Left colon (tissue), 2 donors: Measurements from ENCODE around the gene NUDT8. TPM values are rescaled to one million over a fixed set of nuclear protein-coding genes. Genes with fewer than 3 reads are reported as not detected.
"Not testable (repeated sequence)": the region's sequence is repeated elsewhere in the genome, so short reads cannot be mapped to it uniquely, and the experiment has no call there.

ENCODE experiments used
- ATAC-seq: fragments of 200-7000 bp; cut with Tn5 transposase; one replicate; pipeline ENCODE4 v1.9.1; 2020; ENCODE audit warnings: mild to moderate bottlenecking, moderate library complexity
- DNase-seq, 2 donors: peaks; one replicate each; pipeline ENCODE4 v3.0.0-alpha.2; 2020
- intact Hi-C, 2 donors: fragments of 100-400 bp; cut with DNase I in 1 of 2; cut with micrococcal nuclease in 1 of 2; formaldehyde crosslinking; loops; one replicate each; pipeline versions ENCODE4 v1.11.2 to v1.14.0; 2022; cut with DNase I, micrococcal nuclease
- total RNA-seq, 2 donors: library from RNA; stranded (reverse); fragmentation: NEBNext Ultra II Directional; extraction: Animal tissue kit (Norgen Biotek cat#: 25700); gene quantifications; one replicate each; pipeline ENCODE4 v1.2.1, GENCODE V29; 2021
- donor health status: DM: no; HTN: no; CAD: no.
- donor health status: DM: yes; HTN: yes; CAD: no.

NUDT8 gene
- total RNA-seq, 2 donors from 2014 or later: 28.8 to 49.8 TPM

DNA sequence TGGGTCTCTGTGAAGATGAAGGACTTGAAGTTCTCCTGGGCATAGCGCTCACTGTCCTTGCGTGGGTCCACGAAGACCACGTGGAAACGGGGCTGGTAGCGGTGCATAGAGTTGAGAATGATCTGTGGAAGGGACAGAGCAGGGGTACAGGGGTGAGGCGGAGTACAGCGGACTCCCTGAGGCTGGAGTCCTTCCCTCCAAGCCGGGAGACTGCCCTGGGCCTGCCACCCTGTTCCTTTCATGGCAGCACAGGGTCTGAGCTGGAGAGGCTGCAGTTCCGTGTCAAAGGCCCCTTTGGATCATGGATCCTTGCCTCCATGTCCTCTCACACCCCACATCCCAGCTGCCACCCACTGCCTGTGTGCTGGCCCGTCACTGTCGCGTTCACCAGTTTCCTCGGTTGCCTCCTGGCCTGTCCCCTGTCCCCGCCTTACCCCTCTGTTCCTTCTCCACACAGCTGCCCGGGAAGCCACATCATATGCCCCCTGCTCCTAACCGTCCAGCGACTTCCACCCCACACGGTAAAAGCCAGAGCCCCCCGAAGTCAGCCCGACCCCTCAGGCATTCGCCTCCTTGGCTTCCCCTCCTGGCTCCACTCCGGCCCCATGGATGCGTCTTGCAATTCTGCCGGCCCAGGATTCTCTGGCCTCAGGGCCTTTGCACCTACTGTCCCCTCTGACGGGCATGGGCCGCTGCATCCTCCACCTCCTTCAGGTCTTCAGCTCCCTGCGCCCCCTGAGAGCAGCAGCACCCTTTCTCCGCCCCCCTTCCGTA, 3.4 kb upstream of the NUDT8 start:
- intact Hi-C loops: no loop called here
- DNase-seq (no peak), ATAC-seq (no peak)

DNA sequence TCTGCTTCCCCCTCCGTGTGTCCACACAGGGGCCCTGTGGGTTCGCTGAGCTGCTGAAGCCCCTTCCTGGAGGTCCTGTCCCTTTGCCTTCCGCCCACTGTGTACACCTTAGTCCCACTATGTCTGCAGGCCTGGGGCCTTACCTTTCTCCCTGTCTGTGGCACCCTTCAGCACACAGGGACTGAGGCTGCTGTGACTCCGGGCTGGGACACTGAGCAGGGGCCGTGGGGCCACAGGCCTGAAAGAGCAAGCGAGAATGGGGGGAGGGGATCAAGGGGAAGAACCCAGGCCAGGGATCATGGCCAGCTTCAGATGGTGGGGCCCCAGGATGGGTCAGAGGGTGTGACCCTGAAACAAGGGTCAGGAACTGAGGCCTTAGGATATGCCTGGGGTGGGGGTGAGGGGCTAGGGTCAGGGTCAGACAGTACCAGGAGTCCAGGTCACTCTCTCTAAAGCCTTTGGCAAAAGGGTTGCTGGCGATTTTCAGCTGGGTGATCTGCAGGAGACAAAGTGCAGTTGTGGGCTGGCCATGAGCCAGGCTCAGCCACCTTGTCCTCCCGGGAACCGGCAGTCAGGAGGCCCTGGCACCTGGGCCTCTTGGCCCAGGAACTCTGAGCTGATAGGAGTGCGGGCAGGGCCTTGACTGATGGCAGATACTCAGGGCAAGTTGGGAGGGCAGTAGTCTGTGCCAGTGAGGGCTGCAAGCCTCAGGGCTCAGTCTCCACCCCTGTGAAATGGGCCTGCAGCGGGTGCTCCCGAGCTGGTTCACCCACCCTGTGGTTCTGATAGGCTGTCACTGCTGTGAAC, 2.6 kb upstream of the NUDT8 start:
- peak; percentile 22 for ATAC-seq
- intact Hi-C loops: no loop called here

DNA sequence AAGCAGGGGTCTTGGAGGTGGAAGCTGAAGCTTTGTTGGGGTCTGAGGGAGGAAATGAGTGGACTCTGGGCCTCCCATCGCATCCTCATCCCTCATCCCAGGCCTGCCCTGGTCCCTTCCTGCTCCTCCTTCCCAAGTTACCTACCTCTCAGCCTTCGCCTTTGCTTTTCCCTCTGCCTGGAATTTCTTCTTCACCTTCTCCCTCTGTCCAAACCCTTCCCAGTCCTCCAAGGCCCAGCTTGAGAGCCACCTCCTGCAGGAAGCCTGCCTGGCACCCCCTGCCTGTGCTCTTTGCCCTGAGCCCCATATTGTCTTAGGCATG, 2.1 kb upstream of the NUDT8 start:
- DNase-seq (peak in 1 of 2 donors; percentile 40), ATAC-seq (no peak)
- intact Hi-C loops: no loop called here

More for the DNA sequence above, 2.6 kb upstream of the NUDT8 start:
- peak; percentile 80 to 84 for DNase-seq

DNA sequence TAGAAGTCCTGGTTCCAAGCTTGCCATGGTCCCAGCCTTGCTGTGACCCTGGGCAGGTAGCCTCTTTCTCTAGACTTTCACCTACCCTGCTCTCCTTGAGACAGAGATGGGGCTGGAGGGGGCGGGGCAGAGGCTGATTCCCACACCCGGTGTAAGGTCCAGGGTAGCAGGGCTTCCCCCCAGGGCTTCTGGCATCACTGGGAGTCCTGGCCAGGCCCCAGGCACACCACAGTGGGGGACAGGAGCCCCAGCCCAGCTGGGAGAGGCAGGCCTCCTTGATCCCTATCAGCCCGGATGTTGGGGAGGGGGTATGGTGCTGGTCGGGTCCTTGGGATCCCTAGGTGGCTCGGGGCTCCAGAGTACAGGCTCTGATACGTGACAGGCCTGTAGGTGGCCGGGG, 1.7 kb upstream of the NUDT8 start:
- intact Hi-C loops: no loop called here
- ATAC-seq (no peak), DNase-seq (peak; percentile 67 to 72)

DNA sequence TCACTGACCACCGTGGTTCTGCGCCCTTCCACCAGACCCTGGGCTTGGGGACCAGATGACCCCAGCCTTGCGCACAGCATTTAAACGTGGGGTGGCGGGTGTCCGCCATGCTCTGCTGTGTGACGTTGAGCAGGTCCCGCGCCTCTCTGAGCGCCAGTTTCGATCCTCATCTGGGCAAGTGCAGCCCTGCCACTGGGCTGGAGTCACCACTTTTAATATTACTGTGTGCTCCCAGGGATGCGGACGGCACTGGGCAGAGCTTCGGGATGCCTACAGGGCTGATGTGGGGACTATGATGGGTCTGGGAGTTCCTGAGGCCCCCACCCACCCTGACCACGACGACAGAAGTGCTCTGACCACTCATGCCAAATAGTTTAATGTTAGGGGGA, 1.2 kb upstream of the NUDT8 start:
- no peak for DNase-seq
- intact Hi-C loops: no loop called here
- ATAC-seq: no peak

DNA sequence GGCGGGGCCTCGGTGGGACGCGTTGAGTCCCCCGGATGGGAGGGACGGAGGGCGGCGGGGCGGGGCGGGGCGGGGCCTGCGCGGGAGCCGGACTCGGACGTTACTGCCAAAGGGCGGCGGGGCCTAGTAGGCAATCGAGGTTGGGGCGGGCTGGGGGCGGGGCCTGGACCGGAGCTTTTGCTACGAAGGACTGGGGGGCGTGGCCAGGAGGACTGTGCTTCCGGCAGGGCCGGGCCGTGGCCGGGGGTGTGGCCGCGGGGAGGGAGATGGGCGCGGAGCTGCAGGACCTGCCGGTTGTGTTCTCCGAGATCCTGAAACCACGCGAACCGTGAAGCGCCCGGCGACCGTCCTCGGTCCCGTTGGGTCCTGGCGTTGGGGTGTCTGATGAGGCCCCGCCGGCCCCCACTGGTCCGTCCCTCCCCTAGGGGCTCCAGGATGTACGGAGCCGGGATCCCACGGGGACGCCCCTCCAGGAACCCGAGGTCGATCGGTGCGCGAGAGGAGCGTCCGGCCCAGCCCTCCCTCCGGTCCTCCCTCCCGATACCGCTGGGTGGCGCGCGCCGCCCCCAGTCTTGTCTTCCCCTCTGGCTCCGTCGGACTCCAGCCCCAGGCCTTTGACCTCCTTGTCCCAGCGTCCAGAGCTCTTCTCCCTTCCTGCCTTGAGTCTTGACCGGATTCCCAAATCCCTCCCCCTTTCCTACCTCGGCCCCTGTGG, 648 bp upstream of the NUDT8 start:
- peak; percentile 99 to 100 for DNase-seq
- intact Hi-C loops: no loop called here
- peak; percentile 77 for ATAC-seq

DNA sequence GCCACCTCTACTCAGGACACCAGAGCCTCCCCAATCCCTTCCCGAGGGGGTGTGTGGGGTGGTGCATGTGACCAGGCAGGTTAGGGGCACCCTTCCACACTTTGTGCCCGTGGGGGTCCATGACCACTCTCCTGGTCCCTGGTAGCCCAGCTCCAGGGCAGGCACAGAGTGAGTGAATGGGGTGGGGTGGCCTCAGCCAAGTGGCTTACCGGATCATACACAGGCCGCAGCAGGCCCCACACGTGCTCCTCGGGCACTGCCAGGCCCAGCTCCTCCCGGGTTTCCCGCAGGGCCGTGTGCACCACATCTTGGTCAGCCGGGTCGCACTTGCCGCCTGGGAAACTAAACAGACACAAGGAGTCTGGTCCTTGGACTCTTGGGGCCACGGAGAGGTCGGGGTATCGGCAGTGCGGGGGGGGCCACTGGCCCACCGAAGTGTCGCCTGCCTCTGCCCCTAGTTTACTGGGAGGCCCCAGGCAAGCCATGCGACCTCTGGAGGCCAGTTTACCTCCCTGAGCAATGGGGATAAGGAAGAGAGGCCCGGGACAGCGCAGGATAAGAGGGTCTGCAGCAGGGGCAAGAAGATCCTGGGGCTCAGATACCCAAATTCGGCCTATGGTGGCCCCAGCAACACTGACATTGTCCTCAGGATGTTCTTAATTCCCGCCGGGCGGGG, 889 bp downstream of the NUDT8 start:
- ATAC-seq (no peak), DNase-seq (peak in 1 of 2 donors; percentile 37)
- intact Hi-C loops: no loop called here

DNA sequence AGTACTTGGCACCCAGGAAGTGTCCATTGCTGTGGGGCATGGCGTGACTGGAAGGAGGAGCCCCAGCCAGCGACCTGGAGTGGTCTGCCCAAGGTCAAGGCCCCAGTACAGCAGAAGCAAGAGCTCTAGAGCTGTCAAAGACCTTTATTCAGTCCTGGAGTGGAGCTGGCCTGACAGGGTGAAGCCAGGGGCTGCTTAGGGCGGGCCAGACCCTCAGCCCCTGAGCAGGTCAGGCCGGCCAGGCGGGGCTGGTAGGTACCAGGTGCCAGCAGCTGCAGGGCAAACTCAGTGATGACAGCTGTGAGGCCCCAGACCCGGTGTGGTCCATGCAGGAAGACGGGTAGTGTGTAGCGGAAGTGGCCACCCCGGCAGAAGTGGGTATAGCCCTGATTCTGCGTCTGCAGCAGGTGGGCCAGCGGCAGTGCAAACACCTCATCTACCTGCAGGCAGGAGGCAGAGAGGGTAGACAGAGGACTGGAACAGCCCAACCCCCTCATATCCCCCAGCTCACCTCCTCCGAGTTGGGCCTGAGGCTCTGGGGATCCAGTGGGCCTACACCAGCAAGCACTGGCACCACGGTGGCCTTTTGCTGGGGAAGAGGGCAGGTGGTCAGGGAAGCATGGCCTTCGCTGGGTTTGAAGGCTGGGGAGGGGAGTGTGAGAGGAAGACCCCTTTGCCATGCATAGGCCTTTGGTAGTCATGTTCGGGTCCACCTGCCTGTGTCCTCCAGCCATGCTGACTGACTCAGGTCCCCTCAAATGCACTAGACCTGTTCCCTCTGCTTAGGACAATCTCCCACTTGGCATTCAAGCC, 1.7 kb downstream of the NUDT8 start:
- DNase-seq (peak; percentile 12 to 27), ATAC-seq (no peak)
- intact Hi-C loops: no loop called here

DNA sequence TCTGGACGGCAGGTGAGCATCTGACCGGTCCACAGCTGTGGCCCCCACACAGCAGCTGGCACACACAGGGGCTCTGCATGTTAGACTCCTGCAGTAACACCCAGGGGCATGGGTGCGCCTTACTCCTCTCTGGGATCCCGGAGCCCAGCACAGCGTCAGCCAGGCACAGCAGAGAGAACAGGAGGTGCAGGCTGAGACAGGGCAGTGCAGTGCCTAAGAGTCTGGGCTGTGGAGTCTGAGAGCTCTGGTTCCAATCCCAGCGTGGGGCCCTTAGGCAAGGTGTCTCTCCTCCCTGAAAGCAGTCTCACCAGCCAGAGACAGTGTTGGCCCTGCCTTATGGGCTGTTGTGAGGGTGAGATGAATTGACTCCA, 2.3 kb downstream of the NUDT8 start:
- intact Hi-C loops: no loop called here
- DNase-seq: peak in 1 of 2 donors; percentile 22
- ATAC-seq: no peak

DNA sequence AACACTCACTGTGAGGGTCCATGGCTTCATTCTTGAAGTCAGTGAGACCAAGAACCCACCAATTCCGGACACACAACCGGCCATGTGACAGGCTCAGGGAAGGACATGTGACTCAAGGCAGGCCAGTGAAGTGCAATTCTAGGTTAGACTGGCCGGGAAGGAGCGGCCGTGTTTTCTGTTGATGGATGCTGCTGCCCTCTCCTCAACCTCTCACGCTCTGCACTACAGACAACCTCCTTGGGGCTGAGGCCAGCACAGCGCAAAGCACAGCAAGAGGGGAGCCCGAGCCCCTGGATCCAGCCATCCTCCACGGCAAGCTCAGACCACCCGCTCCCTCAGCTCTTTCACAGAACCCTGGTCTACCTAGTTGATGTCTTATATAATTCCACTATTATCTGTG, 2.8 kb downstream of the NUDT8 start:
- intact Hi-C loops: no loop called here
- ATAC-seq: no peak
- peak in 1 of 2 donors; percentile 23 for DNase-seq

DNA sequence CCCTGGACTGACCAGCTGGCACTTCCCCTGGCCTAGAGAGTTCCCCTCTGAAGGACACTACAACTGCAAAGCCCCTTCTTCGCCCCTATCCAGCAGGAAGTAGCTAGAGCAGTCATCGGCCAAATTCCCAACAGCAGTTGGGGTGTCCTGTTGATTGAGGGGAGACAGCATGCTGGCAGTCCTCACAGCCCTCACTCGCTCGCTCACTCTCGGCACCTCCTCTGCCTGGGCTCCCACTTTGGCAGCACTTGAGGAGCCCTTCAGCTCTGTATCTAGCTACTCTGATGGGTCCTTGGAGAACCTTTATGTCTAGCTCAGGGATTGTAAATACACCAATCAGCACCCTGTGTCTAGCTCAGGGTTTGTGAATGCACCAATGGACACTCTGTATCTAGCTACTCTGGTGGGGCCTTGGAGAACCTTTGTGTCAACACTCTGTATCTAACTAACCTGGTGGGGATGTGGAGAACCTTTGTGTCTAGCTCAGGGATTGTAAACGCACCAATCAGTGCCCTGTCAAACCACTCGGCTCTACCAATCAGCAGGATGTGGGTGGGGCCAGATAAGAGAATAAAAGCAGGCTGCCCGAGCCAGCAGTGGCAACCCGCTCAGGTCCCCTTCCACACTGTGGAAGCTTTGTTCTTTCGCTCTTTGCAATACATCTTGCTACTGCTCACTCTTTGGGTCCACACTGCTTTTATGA, 3.5 kb downstream of the NUDT8 start:
- intact Hi-C loops, DNase-seq, ATAC-seq: not testable (repeated sequence)

DNA sequence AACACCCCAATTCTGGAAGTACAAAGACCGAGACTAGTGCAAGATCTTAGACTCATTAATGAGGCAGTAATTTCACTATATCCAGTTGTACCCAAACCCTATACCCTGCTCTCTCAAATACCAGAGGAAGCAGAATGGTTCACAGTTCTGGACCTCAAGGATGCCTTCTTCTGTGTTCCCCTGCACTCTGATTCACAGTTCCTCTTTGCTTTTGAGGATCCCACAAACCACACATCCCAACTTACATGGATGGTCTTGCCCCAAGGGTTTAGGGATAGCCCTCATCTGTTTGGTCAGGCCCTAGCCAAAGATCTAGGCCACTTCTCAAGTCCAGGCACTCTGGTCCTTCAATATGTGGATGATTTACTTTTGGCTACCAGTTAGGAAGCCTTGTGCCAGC, 5.9 kb downstream of the NUDT8 start:
- DNase-seq, ATAC-seq, intact Hi-C loops: not testable (repeated sequence)

DNA sequence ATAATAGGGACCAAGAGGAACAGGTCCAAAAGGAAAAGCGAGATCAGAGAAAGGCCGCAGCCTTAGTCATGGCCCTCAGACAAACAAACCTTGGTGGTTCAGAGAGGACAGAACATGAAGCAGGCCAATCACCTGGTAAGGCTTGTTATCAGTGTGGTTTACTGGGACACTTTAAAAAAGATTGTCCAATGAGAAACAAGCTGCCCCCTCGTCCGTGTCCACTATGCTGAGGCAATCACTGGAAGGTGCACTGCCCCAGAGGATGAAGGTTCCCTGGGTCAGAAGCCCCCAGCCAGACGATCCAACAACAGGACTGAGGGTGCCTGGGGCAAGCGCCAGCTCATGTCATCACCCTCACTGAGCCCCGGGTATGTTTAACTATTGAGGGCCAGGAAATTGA, 6.8 kb downstream of the NUDT8 start:
- not testable (repeated sequence) for ATAC-seq

DNA sequence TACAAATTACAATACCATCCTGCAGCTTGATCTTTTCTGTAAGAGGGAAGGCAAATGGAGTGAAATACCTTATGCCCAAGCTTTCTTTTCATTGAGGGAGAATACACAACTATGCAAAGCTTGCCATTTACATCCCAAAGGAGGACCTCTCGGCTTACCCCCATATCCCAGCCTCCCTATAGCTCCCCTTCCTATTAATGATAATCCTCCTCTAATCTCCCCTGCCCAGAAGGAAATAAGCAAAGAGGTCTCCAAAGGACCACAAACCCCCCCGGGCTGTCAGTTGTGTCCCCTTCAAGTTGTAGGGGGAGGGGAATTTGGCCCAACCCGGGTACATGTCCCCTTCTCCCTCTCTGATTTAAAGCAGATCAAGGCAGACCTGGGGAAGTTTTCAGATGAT, 7.8 kb downstream of the NUDT8 start:
- not testable (repeated sequence) for ATAC-seq, DNase-seq

More for the DNA sequence above, 6.8 kb downstream of the NUDT8 start:
- intact Hi-C loops, DNase-seq: not testable (repeated sequence)

DNA sequence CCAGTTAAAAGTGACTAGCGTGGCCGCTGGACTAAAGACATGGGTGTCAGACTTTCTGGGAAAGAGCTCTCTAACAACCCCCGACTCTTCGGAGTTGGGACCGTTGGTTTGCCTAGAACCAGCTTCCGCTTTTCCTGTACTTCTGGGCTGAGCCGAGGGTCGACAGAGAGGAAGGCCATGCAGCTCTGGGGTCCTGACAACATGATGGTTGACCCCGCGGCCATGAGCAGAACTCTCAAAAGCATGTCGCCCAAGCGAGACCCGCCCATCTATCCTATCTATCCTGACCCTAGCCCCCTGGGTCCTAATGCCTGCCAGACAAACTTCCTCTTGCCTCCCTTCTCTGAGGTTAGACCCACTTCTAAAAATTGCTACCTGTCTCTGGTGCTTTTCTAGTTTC, 9.1 kb downstream of the NUDT8 start:
- ATAC-seq, intact Hi-C loops, DNase-seq: not testable (repeated sequence)

More for the DNA sequence above, 7.8 kb downstream of the NUDT8 start:
- intact Hi-C loops: not testable (repeated sequence)

DNA sequence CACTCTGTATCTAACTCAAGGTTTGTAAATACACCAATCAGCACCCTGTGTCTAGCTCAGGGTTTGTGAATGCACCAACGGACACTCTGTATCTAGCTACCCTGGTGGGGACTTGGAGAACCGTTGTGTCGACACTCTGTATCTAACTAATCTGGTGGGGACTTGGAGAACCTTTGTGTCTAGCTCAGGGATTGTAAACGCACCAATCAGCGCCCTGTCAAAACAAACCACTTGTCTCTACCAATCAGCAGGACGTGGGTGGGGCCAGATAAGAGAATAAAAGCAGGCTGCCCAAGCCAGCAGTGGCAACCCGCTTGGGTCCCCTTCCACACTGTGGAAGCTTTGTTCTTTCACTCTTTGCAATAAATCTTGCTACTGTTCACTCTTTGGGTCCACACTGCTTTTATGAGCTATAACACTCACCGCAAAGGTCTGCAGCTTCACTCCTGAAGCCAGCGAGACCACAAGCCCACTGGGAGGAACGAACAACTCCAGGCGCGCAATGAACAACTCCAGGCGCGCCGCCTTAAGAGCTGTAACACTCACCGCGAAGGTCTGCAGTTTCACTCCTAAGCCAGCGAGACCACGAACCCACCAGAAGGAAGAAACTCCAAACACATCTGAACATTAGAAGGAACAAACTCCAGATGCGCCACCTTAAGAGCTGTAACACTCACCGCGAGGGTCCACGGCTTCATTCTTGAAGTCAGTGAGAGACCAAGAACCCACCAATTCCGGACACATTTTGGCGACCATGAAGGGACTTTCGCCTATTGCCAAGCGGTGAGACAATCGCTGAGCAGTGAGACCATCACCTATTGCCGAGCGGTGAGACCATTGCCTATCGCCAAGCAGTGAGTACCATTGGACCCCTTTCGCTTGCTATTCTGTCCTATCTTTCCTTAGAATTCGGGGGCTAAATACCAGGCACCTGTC, 9.8 kb downstream of the NUDT8 start:
- intact Hi-C loops, DNase-seq, ATAC-seq: not testable (repeated sequence)
